ENCODE results near the gene SH3BP5.

The SH3BP5 gene

DNA sequence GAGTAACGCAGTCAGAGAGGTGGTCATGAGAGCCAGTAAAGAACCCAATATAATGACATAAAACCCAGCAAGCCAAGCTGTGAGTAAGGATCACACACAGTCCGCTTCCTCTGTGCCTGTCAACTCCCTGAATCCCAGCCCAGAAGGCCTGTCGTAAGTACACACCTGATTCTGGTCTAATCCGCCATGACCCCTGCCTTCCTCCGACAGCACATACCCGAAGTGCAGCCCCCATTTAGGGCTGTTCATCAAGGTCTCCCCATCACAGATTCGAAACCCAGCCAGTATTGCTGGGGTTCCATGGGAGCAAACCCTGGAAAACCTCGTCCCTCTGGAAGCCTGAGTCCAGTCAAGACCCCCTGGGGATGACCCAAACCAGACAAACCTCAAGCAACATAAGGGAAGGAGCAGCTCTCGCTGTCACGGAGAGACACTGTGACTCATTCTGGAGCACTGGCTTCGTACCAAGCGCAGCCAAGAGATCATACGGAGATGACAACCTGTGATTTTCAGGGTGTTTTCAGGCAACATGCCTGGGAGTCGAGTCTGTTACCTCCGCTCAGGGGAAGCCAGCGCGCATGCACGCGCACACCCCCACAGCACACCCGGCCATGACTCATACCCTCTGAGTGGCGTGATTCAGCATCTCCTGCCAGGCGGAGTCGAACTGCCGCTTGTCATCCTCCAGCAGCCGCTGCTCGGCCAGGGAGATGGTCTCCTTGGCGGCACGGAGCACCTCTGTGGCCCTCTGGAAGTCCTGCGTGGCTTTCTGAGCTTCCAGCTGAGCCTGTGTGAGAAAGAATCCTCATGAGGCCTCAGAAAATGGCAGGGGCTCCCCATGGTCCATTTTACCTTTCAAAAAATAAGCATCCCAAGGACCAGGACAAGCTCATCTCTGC, 63.0 kb downstream of the SH3BP5 start:
- H3K4me3 ChIP-seq (replicated peaks; ENCODE audit: low read depth, low read length) = no peak overlapping the region
- TF ChIP-seq, protein P1, sequence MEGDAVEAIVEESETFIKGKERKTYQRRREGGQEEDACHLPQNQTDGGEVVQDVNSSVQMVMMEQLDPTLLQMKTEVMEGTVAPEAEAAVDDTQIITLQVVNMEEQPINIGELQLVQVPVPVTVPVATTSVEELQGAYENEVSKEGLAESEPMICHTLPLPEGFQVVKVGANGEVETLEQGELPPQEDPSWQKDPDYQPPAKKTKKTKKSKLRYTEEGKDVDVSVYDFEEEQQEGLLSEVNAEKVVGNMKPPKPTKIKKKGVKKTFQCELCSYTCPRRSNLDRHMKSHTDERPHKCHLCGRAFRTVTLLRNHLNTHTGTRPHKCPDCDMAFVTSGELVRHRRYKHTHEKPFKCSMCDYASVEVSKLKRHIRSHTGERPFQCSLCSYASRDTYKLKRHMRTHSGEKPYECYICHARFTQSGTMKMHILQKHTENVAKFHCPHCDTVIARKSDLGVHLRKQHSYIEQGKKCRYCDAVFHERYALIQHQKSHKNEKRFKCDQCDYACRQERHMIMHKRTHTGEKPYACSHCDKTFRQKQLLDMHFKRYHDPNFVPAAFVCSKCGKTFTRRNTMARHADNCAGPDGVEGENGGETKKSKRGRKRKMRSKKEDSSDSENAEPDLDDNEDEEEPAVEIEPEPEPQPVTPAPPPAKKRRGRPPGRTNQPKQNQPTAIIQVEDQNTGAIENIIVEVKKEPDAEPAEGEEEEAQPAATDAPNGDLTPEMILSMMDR (IDR thresholded peaks at IDR 0.05; ENCODE audit: insufficient read depth, low read length, poor library complexity, severe bottlenecking) = no peak
- H3K27me3 ChIP-seq (replicated peaks; ENCODE audit: control insufficient read depth, insufficient read depth, low read length) = no peaks in the 10 kb centered on the region
- peak; percentile 91 for DNase-seq (ENCODE audit: extremely low read depth, insufficient read length)
- peaks cover 13% of the 10 kb centered on the region for H3K36me3 ChIP-seq (ENCODE audit: control insufficient read depth, insufficient read depth, low read length)

DNA sequence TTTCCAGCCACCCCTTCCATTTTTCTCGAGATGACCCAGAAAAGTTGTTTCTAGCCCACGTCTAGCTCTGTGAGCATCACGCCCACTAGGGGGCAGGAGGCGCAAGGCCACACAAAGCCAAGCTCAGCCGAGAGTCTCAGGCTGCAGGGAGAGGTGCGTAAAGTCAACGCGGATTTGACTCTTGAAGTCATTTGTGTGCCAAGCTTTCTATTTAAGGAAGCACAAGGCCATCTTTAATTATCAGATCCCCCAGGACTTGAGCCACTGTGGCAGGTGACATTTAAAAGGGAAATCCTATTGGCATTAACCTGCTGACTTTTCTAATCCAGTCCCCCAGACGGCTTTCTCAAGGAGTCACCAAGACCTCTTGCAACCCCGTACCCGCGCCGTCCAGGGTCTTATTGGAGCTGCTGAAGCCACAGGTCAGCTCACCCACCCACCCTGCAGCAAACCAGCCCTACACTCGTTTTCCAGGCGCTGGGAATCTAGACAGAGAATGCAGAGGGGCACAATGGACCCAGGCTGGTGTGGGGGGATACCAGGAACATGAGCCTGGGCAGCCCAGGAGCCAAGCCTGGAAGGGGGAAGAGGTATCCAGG, 64.3 kb downstream of the SH3BP5 start:
- Histone ChIP-seq H3K36me3 (ENCODE audit: control insufficient read depth, insufficient read depth, low read length) (peaks cover 13% of the 10 kb centered on the region), H3K27me3 (replicated peaks; ENCODE audit: control insufficient read depth, insufficient read depth, low read length) (no peaks in the 10 kb centered on the region), H3K4me3 (replicated peaks; ENCODE audit: low read depth, low read length) (no peak overlapping the region)
- TF ChIP-seq, protein P1 (IDR thresholded peaks at IDR 0.05; ENCODE audit: insufficient read depth, low read length, poor library complexity, severe bottlenecking) = peak; percentile 94
- DNase-seq (ENCODE audit: extremely low read depth, insufficient read length) = peak; percentile 48

DNA sequence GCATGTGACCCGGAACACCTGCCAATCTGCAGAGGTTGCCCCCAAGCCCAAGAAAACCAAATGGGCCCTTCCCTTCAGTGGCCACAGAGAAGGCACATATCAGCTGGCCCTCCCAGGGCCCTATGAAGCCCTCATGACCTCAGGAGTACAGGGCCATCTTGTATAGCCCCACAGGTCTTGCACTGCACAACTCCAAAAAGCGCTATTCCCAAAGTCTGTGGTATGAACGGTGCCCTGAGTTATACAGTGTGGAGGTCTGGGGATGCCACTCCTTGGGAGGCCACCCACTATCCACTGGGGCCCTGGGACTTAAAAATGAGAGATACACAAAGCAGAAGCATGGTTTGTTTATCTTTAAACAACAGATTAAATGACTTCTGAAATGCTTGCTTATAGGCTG, 64.9 kb downstream of the SH3BP5 start:
- no peak for DNase-seq (ENCODE audit: extremely low read depth, insufficient read length)
- H3K36me3 ChIP-seq (ENCODE audit: control insufficient read depth, insufficient read depth, low read length) = peaks cover 13% of the 10 kb centered on the region
- H3K27me3 ChIP-seq (replicated peaks; ENCODE audit: control insufficient read depth, insufficient read depth, low read length) = no peaks in the 10 kb centered on the region
- H3K4me3 ChIP-seq (replicated peaks; ENCODE audit: low read depth, low read length) = no peak overlapping the region
- TF ChIP-seq, protein P1 (IDR thresholded peaks at IDR 0.05; ENCODE audit: insufficient read depth, low read length, poor library complexity, severe bottlenecking) = no peak

DNA sequence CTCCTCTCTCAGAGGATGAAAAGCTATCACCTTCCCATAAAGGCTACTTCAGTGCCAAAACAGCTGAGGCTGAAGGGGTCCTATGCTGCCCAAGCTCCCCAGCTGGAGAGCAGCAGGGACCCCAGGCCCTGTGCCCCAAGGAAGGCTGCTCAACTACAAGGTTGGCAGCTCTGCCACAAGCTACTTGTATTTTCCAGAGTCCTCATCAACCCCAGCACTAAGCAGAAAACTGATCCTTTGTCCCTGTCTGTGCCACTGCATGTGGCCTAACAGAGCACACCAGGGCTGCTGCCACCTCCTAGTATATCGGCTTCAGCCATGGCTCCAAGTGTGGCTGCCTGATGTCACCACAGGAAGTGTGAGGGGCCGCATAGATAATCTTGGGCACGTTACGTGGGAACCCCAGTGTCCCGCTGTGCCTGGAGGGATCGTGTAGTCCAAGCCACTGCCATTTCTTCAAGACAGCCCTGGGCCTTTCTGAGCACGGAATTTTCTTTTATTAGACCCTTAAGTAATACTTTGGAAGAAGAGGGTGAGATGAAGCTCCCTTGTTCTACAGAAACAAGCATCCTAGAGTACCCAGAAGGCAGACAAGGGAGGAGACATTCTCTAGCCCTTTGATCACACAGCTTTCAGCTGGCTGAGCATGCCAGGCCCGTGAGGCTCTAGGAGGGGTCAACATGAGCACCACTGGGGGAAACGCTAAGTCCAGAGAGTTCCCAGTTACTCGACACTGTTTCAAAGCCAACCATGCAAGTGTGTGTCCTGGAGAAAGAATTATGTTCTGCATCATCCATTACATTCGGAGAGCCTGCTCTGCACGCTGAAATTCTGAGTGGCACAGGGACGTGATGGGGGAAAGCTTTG, 65.6 kb downstream of the SH3BP5 start:
- DNase-seq (ENCODE audit: extremely low read depth, insufficient read length) = no peak
- Histone ChIP-seq H3K36me3 (ENCODE audit: control insufficient read depth, insufficient read depth, low read length) (peaks cover 15% of the 10 kb centered on the region), H3K27me3 (replicated peaks; ENCODE audit: control insufficient read depth, insufficient read depth, low read length) (no peaks in the 10 kb centered on the region), H3K4me3 (replicated peaks; ENCODE audit: low read depth, low read length) (no peak overlapping the region)
- TF ChIP-seq, protein P1 (IDR thresholded peaks at IDR 0.05; ENCODE audit: insufficient read depth, low read length, poor library complexity, severe bottlenecking) = no peak

DNA sequence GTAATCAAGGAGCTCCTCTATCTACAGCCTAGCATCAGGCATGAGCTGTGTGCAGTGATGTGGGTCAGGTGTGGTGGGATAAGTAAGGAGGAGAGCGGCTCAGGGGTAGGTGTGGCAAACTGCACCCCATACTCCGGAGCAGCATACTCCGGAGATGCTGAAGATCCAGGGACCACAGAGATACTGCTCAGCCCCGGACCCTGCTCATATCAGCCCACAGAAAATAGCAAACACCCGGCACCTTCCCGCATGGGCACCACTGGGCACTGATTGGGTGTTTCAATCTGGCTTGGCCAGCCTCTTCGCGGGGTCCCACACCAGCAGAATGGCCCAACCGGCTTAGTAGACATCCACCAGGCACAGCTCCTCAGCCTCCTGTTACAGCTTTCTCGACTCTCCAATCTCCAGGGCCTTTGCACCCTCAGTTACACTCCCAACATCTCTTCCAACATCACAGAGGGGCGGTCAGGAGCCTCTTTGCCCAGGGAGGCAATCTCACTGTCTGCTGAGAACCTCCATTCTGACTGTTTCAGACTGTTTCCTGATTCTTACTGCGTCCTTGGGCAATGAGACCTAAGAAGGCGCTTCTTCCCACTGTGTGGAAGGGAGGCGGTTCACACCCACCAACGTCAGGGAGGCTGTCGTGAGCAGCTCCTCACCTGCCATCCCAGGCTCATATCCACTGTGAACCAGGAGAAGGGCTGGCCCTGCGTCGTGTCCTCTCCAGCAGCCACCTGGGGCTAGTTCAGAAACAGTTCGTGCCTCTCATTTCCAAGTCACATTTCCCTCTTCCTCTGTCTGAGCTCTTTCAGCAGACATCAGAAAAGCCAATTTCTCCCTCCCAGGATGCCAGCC, 66.5 kb downstream of the SH3BP5 start:
- Histone ChIP-seq H3K36me3 (ENCODE audit: control insufficient read depth, insufficient read depth, low read length) (peaks cover 18% of the 10 kb centered on the region), H3K4me3 (replicated peaks; ENCODE audit: low read depth, low read length) (no peak overlapping the region), H3K27me3 (replicated peaks; ENCODE audit: control insufficient read depth, insufficient read depth, low read length) (no peaks in the 10 kb centered on the region)
- DNase-seq (ENCODE audit: extremely low read depth, insufficient read length) = no peak
- TF ChIP-seq, protein P1 (IDR thresholded peaks at IDR 0.05; ENCODE audit: insufficient read depth, low read length, poor library complexity, severe bottlenecking) = no peak

All from GM06990 (cell line).